Measurements from ENCODE around the gene SH3GLB1.

SH3GLB1 gene

GRCh38 chr1:86739648-86740509, 35.5 kb downstream of the SH3GLB1 start:
- DNase-seq: peak in 1 of 2 donors; percentile 40

- DNase-seq: peak; percentile 26 to 55
Observed at GRCh38 chr1:86741947-86742572, 37.7 kb downstream of the SH3GLB1 start.

- DNase-seq: no peak
Observed at GRCh38 chr1:86747304-86747703, 42.9 kb downstream of the SH3GLB1 start.

- DNase-seq: no peak
Observed at GRCh38 chr1:86748622-86749373, 44.4 kb downstream of the SH3GLB1 start.

- no peak for DNase-seq
Observed at GRCh38 chr1:86750076-86750475, 45.7 kb downstream of the SH3GLB1 start.

- no peak for DNase-seq
Observed at GRCh38 chr1:86750530-86750929, 46.2 kb downstream of the SH3GLB1 start.

- DNase-seq: no peak
Observed at GRCh38 chr1:86751923-86752322, 47.5 kb downstream of the SH3GLB1 start.

GRCh38 chr1:86753700-86754099, 49.3 kb downstream of the SH3GLB1 start:
- no peak for DNase-seq

- DNase-seq: no peak
Observed at GRCh38 chr1:86754265-86754974, 50.0 kb downstream of the SH3GLB1 start.

- DNase-seq: no peak
Observed at GRCh38 chr1:86756062-86756406, 51.7 kb downstream of the SH3GLB1 start.

GRCh38 chr1:86757272-86757984, 53.1 kb downstream of the SH3GLB1 start:
- no peak for DNase-seq

- no peak for DNase-seq
Observed at GRCh38 chr1:86758570-86758969, 54.2 kb downstream of the SH3GLB1 start.

GRCh38 chr1:86760199-86760598, 55.8 kb downstream of the SH3GLB1 start:
- no peak for DNase-seq

- no peak for DNase-seq
Observed at GRCh38 chr1:86762336-86762735, 58.0 kb downstream of the SH3GLB1 start.

GRCh38 chr1:86764523-86764922, 60.1 kb downstream of the SH3GLB1 start:
- DNase-seq: no peak

- no peak for DNase-seq
Observed at GRCh38 chr1:86765073-86765472, 60.7 kb downstream of the SH3GLB1 start.

- DNase-seq: no peak
Observed at GRCh38 chr1:86765674-86766073, 61.3 kb downstream of the SH3GLB1 start.

- DNase-seq: no peak
Observed at GRCh38 chr1:86768554-86768953, 64.2 kb downstream of the SH3GLB1 start.

- no peak for DNase-seq
Observed at GRCh38 chr1:86769065-86769464, 64.7 kb downstream of the SH3GLB1 start.

- no peak for DNase-seq
Observed at GRCh38 chr1:86773341-86774288, 69.2 kb downstream of the SH3GLB1 start.
